ENCODE data around the gene GSE1.

The GSE1 gene

GRCh38 chr16:85631802-85632393 is 18.8 kb downstream of the GSE1 start:
- Histone ChIP-seq H3K27me3 (ENCODE audit: insufficient read depth, poor library complexity, severe bottlenecking) (no peaks in the 10 kb centered on the region), H3K4me3 (replicated peaks; ENCODE audit: insufficient read depth, low read length) (no peak overlapping the region), H3K27ac (replicated peaks) (no peak overlapping the region)
- DNase-seq (ENCODE audit: low read depth in 1 of 2, low spot score in 1 of 2), result no peak
- TF ChIP-seq GABPA (IDR thresholded peaks at IDR 0.05; ENCODE audit: low read depth) (no peak), CTCF (IDR thresholded peaks at IDR 0.05; ENCODE audit: insufficient read depth, low read length) (no peak), REST (IDR thresholded peaks at IDR 0.05; ENCODE audit: insufficient replicate concordance, low read depth) (no peak), POLR2AphosphoS5 (IDR thresholded peaks at IDR 0.05; ENCODE audit: low read depth) (no peak), SPI1 (IDR thresholded peaks at IDR 0.05; ENCODE audit: borderline replicate concordance, low read depth) (no peak)

- no peak for DNase-seq (ENCODE audit: low read depth in 1 of 2, low spot score in 1 of 2)
- Histone ChIP-seq H3K27ac (replicated peaks) (no peak overlapping the region), H3K4me3 (replicated peaks; ENCODE audit: insufficient read depth, low read length) (no peak overlapping the region), H3K27me3 (ENCODE audit: insufficient read depth, poor library complexity, severe bottlenecking) (no peaks in the 10 kb centered on the region)
- no peak for TF ChIP-seq REST (IDR thresholded peaks at IDR 0.05; ENCODE audit: insufficient replicate concordance, low read depth)
- no peak for TF ChIP-seq POLR2AphosphoS5 (IDR thresholded peaks at IDR 0.05; ENCODE audit: low read depth)
- no peak for TF ChIP-seq CTCF (IDR thresholded peaks at IDR 0.05; ENCODE audit: insufficient read depth, low read length)
- no peak for TF ChIP-seq SPI1 (IDR thresholded peaks at IDR 0.05; ENCODE audit: borderline replicate concordance, low read depth)
- TF ChIP-seq GABPA (IDR thresholded peaks at IDR 0.05; ENCODE audit: low read depth), result no peak
These were observed 19.8 kb downstream of the GSE1 start for GRCh38 chr16:85632709-85633437.

GRCh38 chr16:85633438-85633743 is 20.3 kb downstream of the GSE1 start:
- Histone ChIP-seq H3K27me3 (ENCODE audit: insufficient read depth, poor library complexity, severe bottlenecking) (no peaks in the 10 kb centered on the region), H3K27ac (replicated peaks) (no peak overlapping the region), H3K4me3 (replicated peaks; ENCODE audit: insufficient read depth, low read length) (no peak overlapping the region)
- no peak for DNase-seq (ENCODE audit: low read depth in 1 of 2, low spot score in 1 of 2)
- TF ChIP-seq POLR2AphosphoS5 (IDR thresholded peaks at IDR 0.05; ENCODE audit: low read depth) (no peak), SPI1 (IDR thresholded peaks at IDR 0.05; ENCODE audit: borderline replicate concordance, low read depth) (no peak), GABPA (IDR thresholded peaks at IDR 0.05; ENCODE audit: low read depth) (no peak), REST (IDR thresholded peaks at IDR 0.05; ENCODE audit: insufficient replicate concordance, low read depth) (no peak)

All from HL-60 (cell line).